Mammary epithelial cell (primary cell): ENCODE results near the gene KIFAP3.

Source experiments
- CTCF ChIP-seq, 2 donors: IDR thresholded peaks in 1 of 2; conservative IDR thresholded peaks in 1 of 2; 2 replicates each; pipeline ENCODE4 v1.5.1; 2011 to 2012; ENCODE audit warnings: inconsistent platforms in 2 of 2, low read length in 2 of 2, mild to moderate bottlenecking in 2 of 2, control low read depth in 1 of 2, low read depth in 1 of 2; ENCODE audit not compliant: insufficient read depth in 1 of 2; ENCODE audit errors: extremely low read depth in 1 of 2
- EZH2 ChIP-seq: IDR thresholded peaks from 2 replicates; pipeline ENCODE4 v1.6.1; 2012; ENCODE audit warnings: low read length, inconsistent platforms, borderline replicate concordance

- TF ChIP-seq CTCF (conservative IDR thresholded peaks at IDR 0.05 in 1 of 2, IDR thresholded peaks at IDR 0.05 in 1 of 2; ENCODE audit: extremely low read depth in 1 of 2, insufficient read depth in 1 of 2, low read depth in 1 of 2, low read length in 2 of 2): no peak
- no peak for TF ChIP-seq EZH2
These were observed 123.4 kb downstream of the KIFAP3 start for GRCh38 chr1:169951108-169951507.
